GM19193 (cell line): ENCODE data around the gene KSR2.

Experiments
- POLR2A ChIP-seq: IDR thresholded peaks from 4 replicates; pipeline ENCODE4 v1.6.1; 2011; ENCODE audit not compliant: insufficient read depth, insufficient read length; ENCODE audit errors: extremely low read depth

KSR2 gene

DNA sequence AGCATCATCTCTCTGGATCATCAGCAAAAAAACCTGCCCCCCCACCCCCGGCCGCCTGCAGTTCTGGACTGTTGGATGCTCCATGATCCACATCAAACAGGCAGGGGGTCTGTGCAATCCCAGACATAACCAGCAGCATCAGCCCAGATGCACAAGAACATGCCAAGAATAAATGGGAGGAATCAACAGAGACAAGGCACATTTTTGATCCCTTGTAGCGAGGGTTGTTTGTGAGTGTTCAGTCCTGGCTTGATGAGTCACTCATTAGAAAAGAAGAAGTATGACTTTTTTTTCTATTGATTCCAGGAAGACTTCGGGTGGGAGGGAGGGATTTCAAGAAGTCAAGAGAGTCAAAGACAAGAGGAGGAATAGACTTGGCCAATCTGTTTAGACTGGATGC lies 244.2 kb downstream of the KSR2 start:
- no peak for TF ChIP-seq POLR2A

GRCh38 chr12:117718559-117718958 lies 250.2 kb downstream of the KSR2 start:
- no peak for TF ChIP-seq POLR2A

DNA sequence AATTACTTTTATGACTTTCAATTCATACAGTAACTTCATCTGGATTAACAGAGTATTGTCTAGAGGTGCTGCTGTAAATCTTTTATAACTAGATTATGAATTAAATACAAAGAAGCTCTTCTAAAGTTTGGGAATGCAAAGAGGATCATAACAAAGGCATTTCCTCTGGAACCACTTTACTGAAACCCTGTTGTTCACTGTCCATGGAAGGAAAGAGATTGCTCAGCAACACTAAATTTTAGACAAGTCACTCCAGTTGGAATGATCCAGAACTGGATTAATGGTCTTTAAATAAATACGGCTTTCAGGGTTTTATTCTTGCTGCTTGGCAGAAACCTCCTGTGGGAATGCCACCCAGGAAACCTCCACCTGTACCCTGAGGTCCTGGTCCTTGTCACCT lies 250.6 kb downstream of the KSR2 start:
- TF ChIP-seq POLR2A: no peak

GRCh38 chr12:117714203-117714602 lies 254.6 kb downstream of the KSR2 start:
- TF ChIP-seq POLR2A: no peak

DNA sequence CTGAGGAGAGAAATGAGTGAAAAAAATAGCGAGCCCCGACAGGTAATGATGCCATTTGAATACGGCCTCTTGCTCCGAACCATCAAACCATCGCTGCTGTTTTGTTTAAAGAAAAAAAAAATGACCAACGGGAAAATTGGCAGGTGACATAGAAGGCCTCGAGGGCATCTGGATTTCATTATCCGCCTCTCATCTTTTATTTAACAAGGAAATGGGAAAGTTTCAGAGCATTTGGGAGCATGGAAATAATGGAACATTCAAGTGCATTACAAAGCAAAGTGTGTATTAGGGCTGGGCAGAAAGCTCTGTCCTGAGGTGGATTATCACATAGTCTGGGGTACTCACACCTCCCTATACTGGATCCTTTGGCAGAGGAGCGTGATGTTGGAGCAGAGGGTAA lies 258.7 kb downstream of the KSR2 start:
- no peak for TF ChIP-seq POLR2A

DNA sequence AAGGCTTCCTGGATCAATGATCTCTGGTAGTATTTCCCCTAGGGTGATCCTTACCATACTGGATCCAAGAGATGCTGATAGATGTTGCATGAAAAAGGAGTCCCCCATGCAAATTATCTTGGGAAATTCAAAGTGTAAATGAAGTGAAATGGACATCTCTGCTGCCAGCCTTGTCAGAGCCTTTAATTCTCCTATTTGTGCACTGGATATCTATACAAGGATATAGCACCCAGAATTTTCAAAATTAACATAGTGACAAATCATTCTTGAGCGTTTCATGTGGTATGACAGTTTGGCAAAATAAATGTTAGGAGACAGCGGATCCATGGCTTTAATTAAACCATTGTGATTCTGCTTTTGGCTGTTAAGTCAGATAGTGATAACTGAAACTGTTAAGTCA lies 260.9 kb downstream of the KSR2 start:
- TF ChIP-seq POLR2A: no peak

GRCh38 chr12:117703584-117703983 lies 265.2 kb downstream of the KSR2 start:
- TF ChIP-seq POLR2A: no peak

DNA sequence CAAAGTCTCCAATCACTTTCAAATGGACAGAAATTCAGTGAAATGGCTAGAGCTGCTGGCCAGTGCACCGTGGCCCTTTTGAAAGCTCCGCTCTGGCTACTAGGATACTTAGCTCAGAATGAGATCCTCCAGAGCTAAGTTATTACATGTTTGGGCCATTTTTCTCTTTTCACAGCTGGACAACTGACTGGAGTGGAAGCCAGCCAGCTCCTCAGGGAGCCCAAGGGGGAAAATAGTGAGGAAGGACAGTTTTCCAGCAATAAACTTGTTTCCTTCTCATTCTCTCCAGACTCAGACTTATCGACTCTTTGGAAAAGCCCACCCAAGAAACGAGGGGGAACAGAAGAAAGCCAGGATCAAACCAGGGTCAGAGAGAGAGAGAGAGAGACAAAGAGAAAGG lies 266.0 kb downstream of the KSR2 start:
- TF ChIP-seq POLR2A: no peak

- TF ChIP-seq POLR2A: no peak
These were observed 269.2 kb downstream of the KSR2 start for GRCh38 chr12:117699575-117699974.

DNA sequence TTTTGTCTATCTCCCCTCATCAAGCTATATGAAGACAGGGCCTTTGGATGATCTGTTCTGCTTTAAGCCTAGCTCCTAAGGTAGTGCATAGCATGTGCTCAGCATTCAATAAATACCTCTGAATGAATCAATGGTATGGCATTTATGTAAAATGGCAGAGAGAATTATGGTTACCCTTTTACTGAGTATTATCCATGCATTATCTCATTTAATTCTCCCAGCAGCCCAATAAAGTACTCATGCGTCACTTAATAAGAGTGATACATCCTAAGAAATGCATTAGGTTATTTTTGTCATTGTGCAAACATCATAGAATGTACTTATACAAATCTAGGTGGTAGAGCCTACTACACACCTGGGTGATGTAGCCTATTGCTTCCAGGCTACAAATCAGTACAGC lies 269.7 kb downstream of the KSR2 start:
- no peak for TF ChIP-seq POLR2A

DNA sequence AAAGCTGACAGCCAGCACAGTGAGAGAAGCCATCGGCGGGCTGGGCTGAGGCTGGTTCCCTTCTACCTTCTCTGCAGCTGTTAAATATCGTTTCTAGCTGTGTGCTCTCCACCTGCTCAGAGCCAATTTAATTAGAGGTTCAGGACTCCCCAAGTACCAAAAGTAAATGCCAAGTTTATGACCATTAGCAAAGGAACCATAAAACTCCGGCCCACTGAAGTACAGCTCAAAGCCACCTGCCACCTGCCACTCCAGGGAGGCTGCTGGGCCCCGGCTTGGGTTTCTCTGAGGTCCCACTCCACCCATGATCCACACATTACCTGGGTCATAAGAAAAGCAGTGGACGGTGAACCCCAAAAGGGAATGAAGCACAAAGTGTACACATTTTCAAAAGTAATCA lies 272.8 kb downstream of the KSR2 start:
- no peak for TF ChIP-seq POLR2A

DNA sequence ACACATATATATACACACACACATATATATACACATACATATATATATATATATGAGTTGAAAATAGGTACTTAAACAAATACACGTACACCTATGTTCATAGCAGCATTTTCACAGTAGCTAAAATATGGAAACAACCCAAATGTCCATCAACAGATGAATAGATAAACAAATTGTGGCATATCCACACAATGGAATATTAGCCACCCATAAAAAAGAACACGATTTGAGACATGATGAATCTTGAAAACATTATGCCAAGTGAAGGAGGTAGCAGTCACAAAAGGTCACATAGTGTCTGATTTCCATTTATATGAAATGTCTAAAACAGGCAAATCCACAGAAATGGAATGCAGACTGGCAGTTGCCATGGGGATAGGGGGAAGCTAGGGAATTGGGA lies 276.3 kb downstream of the KSR2 start:
- TF ChIP-seq POLR2A: no peak

GRCh38 chr12:117689857-117690256 lies 278.9 kb downstream of the KSR2 start:
- TF ChIP-seq POLR2A: no peak

- no peak for TF ChIP-seq POLR2A
These were observed 280.3 kb downstream of the KSR2 start for GRCh38 chr12:117688446-117688845.

DNA sequence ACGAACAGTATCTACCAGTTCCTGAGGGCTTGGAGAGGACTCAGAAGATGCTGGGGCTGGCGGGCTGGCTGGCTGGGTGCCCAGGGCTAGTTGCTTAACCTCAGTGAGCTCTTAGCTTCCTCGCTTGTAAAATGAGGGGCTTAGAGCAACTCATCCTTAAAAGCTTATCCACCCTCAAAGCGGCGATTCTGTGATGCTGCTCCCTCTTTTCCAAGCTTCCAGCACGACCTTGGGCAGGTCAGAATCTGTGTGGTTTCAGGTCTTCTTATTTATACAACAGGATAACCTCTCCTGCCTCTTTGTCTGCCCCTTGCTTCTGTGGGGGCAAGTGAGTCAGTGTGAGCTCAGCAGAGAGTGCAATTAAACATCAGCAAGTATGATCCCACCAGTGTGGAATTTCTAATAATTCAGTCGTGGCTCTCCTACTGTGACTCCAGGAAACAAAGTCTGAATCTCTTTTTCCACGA lies 281.8 kb downstream of the KSR2 start:
- no peak for TF ChIP-seq POLR2A

GRCh38 chr12:117686210-117686609 lies 282.6 kb downstream of the KSR2 start:
- TF ChIP-seq POLR2A: no peak

DNA sequence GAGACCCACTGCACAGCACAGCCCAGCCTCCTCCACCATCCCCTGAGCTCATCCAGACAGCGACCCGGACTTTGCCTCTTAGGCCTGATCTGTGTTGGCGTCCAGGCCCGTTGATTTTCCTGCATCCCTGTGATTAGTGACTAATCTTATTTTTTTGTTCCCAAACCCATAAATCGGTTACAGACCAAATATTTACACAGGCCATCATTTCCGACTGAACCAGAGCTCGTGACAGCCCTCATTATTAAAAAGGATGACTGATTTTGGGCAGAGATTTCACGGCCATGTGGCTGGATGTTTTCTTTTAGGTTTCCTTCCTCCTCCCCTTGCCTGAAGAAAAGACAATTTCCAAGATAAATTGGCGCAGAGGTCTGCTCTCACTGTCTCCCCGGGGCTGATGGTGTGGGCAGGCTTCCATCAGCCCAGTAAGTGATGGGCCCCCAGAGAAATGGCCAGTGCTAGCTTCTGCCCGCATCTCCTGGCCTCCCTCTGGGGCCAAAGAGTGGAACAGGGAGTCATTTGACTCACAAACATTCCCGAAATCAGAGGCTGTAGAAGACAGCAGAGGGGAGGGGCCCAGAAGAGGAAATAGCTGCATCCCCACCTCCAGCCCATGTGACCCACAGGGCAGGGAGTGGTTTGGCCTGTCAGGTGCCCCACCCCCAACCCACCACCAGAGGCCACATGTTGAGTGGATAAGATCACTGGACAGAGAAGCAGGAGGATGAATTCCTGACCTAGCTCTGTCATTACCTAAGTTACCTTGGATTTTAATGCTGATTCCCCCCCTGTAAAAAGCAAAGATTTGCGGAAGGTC lies 283.5 kb downstream of the KSR2 start:
- TF ChIP-seq POLR2A: no peak
